Tibial nerve (tissue), 4 donors: ENCODE results near the gene STRA8. TPM values are rescaled to one million over a fixed set of nuclear protein-coding genes. Genes with fewer than 3 reads are reported as not detected.

Experiments
- DNase-seq, 2 donors: peaks; one replicate each; pipeline ENCODE4 v3.0.0-alpha.2; 2019; ENCODE audit warnings: low spot score in 2 of 2
- H3K27ac ChIP-seq, 4 donors: fragments of 200-600 bp; sonication (generic) in 3 of 4; one replicate each; pipeline ENCODE4 v1.5.1; 2017 to 2019; ENCODE audit warnings: mild to moderate bottlenecking in 1 of 4
- H3K27me3 ChIP-seq, 2 donors: fragments of 200-600 bp; sonication (generic) in 1 of 2; one replicate each; pipeline versions ENCODE4 v1.5.1 to v1.6.0; 2017 to 2019
- H3K36me3 ChIP-seq, 3 donors: fragments of 200-600 bp; sonication (generic); one replicate each; pipeline ENCODE4 v1.5.1; 2018 to 2019
- H3K4me1 ChIP-seq, 4 donors: fragments of 200-600 bp; sonication (generic) in 3 of 4; one replicate each; pipeline ENCODE4 v1.5.1; 2017 to 2019
- H3K4me3 ChIP-seq, 4 donors: fragments of 200-600 bp; sonication (generic) in 3 of 4; one replicate each; pipeline ENCODE4 v1.5.1; 2017 to 2019; ENCODE audit warnings: mild to moderate bottlenecking in 1 of 4, moderate library complexity in 1 of 4
- H3K9me3 ChIP-seq, 4 donors: fragments of 200-600 bp; sonication (generic) in 3 of 4; one replicate each; pipeline ENCODE4 v1.5.1; 2017 to 2019
- EP300 ChIP-seq, 2 donors: sonication (generic); formaldehyde crosslinking; IDR thresholded peaks; one replicate each; pipeline ENCODE4 v1.6.1; 2017; ENCODE audit warnings: antibody characterized with exemption in 2 of 2, mild to moderate bottlenecking in 1 of 2
- POLR2A ChIP-seq, 2 donors: fragments of 450-650 bp; IDR thresholded peaks; one replicate each; pipeline ENCODE4 v1.6.1; 2017; ENCODE audit warnings: antibody characterized with exemption in 2 of 2, mild to moderate bottlenecking in 2 of 2, moderate library complexity in 2 of 2
- WGBS, 2 donors: methylation state at CpG; one replicate each; pipeline ENCODE4 v1.1.5; 2018; 5-methylcytosine and 5-hydroxymethylcytosine counted together
- total RNA-seq, 4 donors: library from RNA; depleted of rRNA; stranded (reverse); fragments of >200 nt; gene quantifications; one replicate each; pipeline ENCODE4 v1.1.0, GENCODE V29; 2016
- TF ChIP-seq, protein P1 (sequence below), 5 experiments: fragments of 200-600 bp in 3 of 5; fragments of 450-650 bp in 2 of 5; sonication (generic) in 3 of 5; IDR thresholded peaks; one replicate each; pipeline ENCODE4 v1.5.1; 2016 to 2019; ENCODE audit warnings: antibody characterized with exemption in 5 of 5, mild to moderate bottlenecking in 3 of 5, moderate library complexity in 2 of 5

STRA8 gene
- total RNA-seq, 4 donors from 2014 or later, result not detected

DNA sequence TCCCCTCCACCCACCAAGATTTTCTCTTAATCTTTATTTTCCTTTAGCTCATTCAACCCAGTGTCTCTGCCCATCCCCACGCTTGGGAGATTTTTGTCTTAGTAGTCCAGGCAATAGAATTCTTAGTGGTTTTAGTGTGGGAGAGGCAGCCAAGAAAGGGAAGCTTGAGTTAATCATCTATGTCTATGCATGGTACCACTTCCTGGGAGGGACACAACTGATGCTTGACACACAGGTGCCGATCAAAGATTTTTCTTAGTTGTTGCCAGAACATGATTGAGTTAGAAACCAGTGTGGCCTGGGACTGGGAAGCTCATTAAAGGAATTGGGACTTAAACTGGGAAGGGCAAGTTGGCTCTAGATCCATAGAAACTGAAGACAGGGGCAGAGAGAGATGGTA is 3.1 kb downstream of the STRA8 start:
- TF ChIP-seq EP300 (IDR thresholded peaks at IDR 0.05) (no peak), POLR2A (IDR thresholded peaks at IDR 0.05) (no peak)
- TF ChIP-seq, protein P1, sequence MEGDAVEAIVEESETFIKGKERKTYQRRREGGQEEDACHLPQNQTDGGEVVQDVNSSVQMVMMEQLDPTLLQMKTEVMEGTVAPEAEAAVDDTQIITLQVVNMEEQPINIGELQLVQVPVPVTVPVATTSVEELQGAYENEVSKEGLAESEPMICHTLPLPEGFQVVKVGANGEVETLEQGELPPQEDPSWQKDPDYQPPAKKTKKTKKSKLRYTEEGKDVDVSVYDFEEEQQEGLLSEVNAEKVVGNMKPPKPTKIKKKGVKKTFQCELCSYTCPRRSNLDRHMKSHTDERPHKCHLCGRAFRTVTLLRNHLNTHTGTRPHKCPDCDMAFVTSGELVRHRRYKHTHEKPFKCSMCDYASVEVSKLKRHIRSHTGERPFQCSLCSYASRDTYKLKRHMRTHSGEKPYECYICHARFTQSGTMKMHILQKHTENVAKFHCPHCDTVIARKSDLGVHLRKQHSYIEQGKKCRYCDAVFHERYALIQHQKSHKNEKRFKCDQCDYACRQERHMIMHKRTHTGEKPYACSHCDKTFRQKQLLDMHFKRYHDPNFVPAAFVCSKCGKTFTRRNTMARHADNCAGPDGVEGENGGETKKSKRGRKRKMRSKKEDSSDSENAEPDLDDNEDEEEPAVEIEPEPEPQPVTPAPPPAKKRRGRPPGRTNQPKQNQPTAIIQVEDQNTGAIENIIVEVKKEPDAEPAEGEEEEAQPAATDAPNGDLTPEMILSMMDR (IDR thresholded peaks at IDR 0.05), result no peak
- H3K27me3 ChIP-seq, result no peaks in the 10 kb centered on the region
- WGBS, 2 donors, result 79 to 82% methylated on average over 2 of the region's 2 CpGs
- H3K27ac ChIP-seq, result no peak overlapping the region
- no peak overlapping the region for H3K4me3 ChIP-seq
- H3K9me3 ChIP-seq, result no peaks in the 10 kb centered on the region
- DNase-seq, result no peak
- H3K4me1 ChIP-seq, result no peaks in the 10 kb centered on the region
- H3K36me3 ChIP-seq, result no peaks in the 10 kb centered on the region

DNA sequence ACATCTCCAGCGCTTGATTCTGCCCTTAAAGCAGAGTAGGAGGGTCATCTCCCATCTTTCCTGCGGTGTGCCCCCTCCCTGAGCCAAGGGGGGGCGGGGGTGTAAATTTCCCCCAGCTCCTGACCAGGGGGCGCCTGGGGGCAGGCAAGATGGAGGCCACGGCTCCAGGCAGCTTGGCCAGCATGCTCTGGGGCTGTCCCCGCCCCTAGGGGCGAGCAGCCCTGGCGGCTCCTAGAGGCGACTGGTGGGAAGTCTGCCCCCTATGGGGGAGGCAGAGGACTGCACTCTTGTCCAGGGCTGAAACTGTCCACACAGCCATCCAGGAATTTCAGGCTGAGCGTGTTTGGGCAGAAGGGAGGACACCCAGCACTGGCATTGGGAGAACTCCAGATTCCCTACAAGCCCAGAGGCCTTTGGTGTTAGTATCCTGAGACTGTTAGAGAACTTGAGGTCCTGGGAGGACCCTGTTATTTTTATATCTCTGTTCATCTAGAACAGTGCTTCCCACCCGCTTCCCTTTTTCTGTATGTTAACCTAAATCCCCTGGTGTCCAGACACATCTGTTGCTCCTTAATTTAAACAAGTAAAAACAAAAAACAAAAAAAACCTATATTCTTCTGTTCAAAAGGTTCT is 4.6 kb downstream of the STRA8 start:
- Histone ChIP-seq H3K27me3 (no peaks in the 10 kb centered on the region), H3K36me3 (no peaks in the 10 kb centered on the region), H3K9me3 (no peaks in the 10 kb centered on the region), H3K4me3 (no peak overlapping the region), H3K27ac (no peak overlapping the region), H3K4me1 (no peaks in the 10 kb centered on the region)
- TF ChIP-seq, protein P1 (IDR thresholded peaks at IDR 0.05), result no peak
- TF ChIP-seq EP300 (IDR thresholded peaks at IDR 0.05), result no peak
- no peak for TF ChIP-seq POLR2A (IDR thresholded peaks at IDR 0.05)
- DNase-seq, result no peak
- WGBS, 2 donors, result 85% methylated on average over 6 to 11 of the region's 11 CpGs

DNA sequence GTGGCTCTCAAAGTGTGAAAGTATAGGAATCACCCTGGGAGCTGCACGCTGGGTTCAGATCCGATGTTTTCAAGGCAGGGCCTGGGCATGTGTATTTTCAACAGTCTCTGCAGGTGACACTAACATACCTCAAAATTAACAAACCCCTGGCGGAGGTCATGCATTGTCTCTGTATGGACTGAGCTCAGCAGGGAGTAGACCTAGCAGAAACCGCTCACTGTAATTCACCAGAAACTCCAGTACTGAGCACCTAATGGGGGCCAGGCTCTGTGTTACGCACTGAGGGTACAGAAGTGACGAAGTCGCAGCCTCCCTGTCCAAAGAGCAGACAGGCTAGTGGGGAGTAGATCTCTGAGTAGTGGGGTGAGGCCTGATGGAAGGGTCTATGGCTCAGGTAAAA is 5.6 kb downstream of the STRA8 start:
- no peak overlapping the region for H3K27ac ChIP-seq
- TF ChIP-seq POLR2A (IDR thresholded peaks at IDR 0.05), result no peak
- TF ChIP-seq EP300 (IDR thresholded peaks at IDR 0.05), result no peak
- TF ChIP-seq, protein P1 (IDR thresholded peaks at IDR 0.05), result no peak
- no peaks in the 10 kb centered on the region for H3K9me3 ChIP-seq
- no peak for DNase-seq
- H3K4me1 ChIP-seq, result no peaks in the 10 kb centered on the region
- 87 to 92% methylated on average over 7 of the region's 7 CpGs for WGBS, 2 donors
- H3K4me3 ChIP-seq, result no peak overlapping the region
- H3K36me3 ChIP-seq, result no peaks in the 10 kb centered on the region
- H3K27me3 ChIP-seq, result no peaks in the 10 kb centered on the region

DNA sequence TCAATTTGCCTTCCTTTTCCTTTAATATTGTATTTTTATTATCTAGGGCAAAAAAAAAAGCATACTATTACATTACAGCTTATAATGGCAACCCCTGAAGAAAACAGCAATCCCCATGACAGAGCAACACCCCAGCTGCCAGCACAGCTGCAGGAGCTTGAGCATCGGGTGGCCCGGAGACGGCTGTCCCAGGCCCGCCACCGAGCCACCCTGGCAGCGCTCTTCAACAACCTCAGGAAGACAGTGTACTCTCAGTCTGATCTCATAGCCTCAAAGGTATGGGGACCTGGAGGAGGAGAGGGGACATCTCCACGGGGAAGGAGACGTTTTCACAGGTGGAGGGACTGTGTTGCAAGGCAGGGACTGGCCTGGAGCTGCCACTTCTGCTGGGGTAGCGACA is 6.8 kb downstream of the STRA8 start:
- H3K27me3 ChIP-seq, result no peaks in the 10 kb centered on the region
- WGBS, 2 donors, result 80 to 86% methylated on average over 9 of the region's 9 CpGs
- no peak for TF ChIP-seq EP300 (IDR thresholded peaks at IDR 0.05)
- no peak for TF ChIP-seq POLR2A (IDR thresholded peaks at IDR 0.05)
- TF ChIP-seq, protein P1 (IDR thresholded peaks at IDR 0.05), result no peak
- H3K4me1 ChIP-seq, result no peaks in the 10 kb centered on the region
- no peaks in the 10 kb centered on the region for H3K36me3 ChIP-seq
- H3K27ac ChIP-seq, result no peak overlapping the region
- H3K4me3 ChIP-seq, result no peak overlapping the region
- DNase-seq, result no peak
- H3K9me3 ChIP-seq, result no peaks in the 10 kb centered on the region

DNA sequence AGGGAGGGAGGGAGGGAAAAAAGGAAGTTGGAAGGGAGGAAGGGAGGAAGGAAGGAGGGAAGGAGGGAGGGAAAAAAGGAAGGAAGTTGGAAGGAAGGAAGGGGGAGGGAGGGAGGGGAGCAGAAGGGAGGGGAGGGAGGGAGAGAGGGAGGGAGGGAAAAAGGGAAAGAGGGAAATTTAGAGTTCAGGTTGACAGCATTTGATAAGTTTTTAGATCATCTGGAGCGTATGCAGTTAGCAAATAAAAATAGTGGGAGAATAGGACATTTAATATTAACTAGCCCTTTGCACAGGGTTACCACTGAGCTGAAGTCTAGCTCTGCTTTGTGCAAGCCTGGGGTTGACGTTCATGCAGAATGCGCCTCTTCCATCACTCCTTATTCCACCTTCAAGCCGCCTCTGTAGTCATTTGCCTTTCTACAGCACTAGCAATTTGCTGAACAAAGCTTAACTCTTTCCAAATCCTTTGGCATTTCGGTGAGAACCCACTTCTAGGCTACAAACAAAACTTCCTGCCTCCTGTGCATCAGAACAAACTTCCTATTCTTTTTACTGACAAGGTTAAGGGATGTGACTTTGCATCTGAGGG is 8.6 kb downstream of the STRA8 start:
- DNase-seq, result no peak
- Histone ChIP-seq H3K27me3 (no peaks in the 10 kb centered on the region), H3K4me3 (no peak overlapping the region), H3K27ac (no peak overlapping the region), H3K4me1 (no peaks in the 10 kb centered on the region), H3K36me3 (no peaks in the 10 kb centered on the region), H3K9me3 (no peaks in the 10 kb centered on the region)
- TF ChIP-seq EP300 (IDR thresholded peaks at IDR 0.05) (no peak), POLR2A (IDR thresholded peaks at IDR 0.05) (no peak)
- TF ChIP-seq, protein P1 (IDR thresholded peaks at IDR 0.05), result no peak
- 52 to 54% methylated on average over 5 of the region's 5 CpGs for WGBS, 2 donors
